ENCODE results near the gene DNMT3L.

- TF ChIP-seq CTCF (IDR thresholded peaks at IDR 0.05), result no peak
- no peak for TF ChIP-seq ZFX (IDR thresholded peaks at IDR 0.05; ENCODE audit: borderline replicate concordance)
These were observed 33.9 kb upstream of the DNMT3L start for GRCh38 chr21:44295646-44296045.
